ENCODE results near the gene RRP36. TPM values are rescaled to one million over a fixed set of nuclear protein-coding genes. Genes with fewer than 3 reads are reported as not detected.

The RRP36 gene
- polyA plus RNA-seq, 1 of the 3 experiments (the other 2 are of a cell fraction) = 60.5 TPM

GRCh38 chr6:43076464-43077332, 55.3 kb downstream of the RRP36 start:
- Histone ChIP-seq H3K9me3 (no peaks in the 10 kb centered on the region), H3K36me3 (replicated peaks in 1 of 2; ENCODE audit: control insufficient read depth in 1 of 2, insufficient read depth in 2 of 2, low read length in 1 of 2) (peaks cover 0 to 9% of the 10 kb centered on the region in 2 experiments), H2AFZ (ENCODE audit: low read depth) (peak overlapping the region; percentile 76), H3K4me2 (peak overlapping the region; percentile 93), H3K9ac (peak overlapping the region; percentile 96), H3K4me1 (ENCODE audit: control insufficient read depth in 1 of 2, insufficient read depth in 2 of 2, low read depth in 1 of 2, low read length in 1 of 2) (peaks cover 14 to 23% of the 10 kb centered on the region in 2 experiments; a peak in 2 of 4 replicates), H3K9me2 (no peaks in the 10 kb centered on the region), H3F3A (replicated peaks; ENCODE audit: insufficient read depth) (no peaks in the 10 kb centered on the region), H3K27ac (ENCODE audit: low read depth in 2 of 2, low read length in 1 of 2) (peak overlapping the region; percentile 71 to 86), H3K27me3 (ENCODE audit: insufficient read depth) (no peaks in the 10 kb centered on the region), H3K79me2 (ENCODE audit: insufficient read depth) (peaks cover 54% of the 10 kb centered on the region), H3K4me3 (ENCODE audit: low read depth in 2 of 2, low read length in 1 of 2) (peak overlapping the region; percentile 81 to 90), H4K20me1 (ENCODE audit: insufficient read depth) (peaks cover 24% of the 10 kb centered on the region; the same call in 1 of the 2 replicates)
- peak; percentile 80 for DNase-seq
- CTCF ChIA-PET = interaction anchor here (0.6 to 4.4 kb wide), 13 partner anchors 13 to 430 kb away, joined by 3 to 29 read pairs (median 5); partner anchors contain the start of genes KLC4, MRPL2 and TTBK1
- WGBS (ENCODE audit: low lambda C conversion rate) = 9% methylated on average over 31 of the region's 72 CpGs
- POLR2A ChIA-PET = interaction anchor here (0.8 to 2.6 kb wide), 12 partner anchors 10 to 147 kb away, joined by 3 to 21 read pairs (median 5); partner anchors contain the start of genes CNPY3, CUL7, KLC4 and MRPL2
- no peak for TF ChIP-seq NRF1 (IDR thresholded peaks at IDR 0.05; ENCODE audit: low read depth, low read length)
- TF ChIP-seq JUND (IDR thresholded peaks at IDR 0.05) = peak; percentile 29; the same call in 1 of the 2 replicates
- no peak for TF ChIP-seq EP300 (IDR thresholded peaks at IDR 0.05; ENCODE audit: borderline replicate concordance in 1 of 2, low read depth in 1 of 2, low read length in 1 of 2)
- no peak for TF ChIP-seq SMC3 (IDR thresholded peaks at IDR 0.05; ENCODE audit: low read depth, low read length)
- no peak for TF ChIP-seq FOXJ3 (CRISPR knock-in tag; IDR thresholded peaks at IDR 0.05)
- peak; percentile 61; the same call in 1 of the 2 replicates for TF ChIP-seq TAF1 (IDR thresholded peaks at IDR 0.05; ENCODE audit: borderline replicate concordance, low read depth, low read length)
- TF ChIP-seq, protein P1, sequence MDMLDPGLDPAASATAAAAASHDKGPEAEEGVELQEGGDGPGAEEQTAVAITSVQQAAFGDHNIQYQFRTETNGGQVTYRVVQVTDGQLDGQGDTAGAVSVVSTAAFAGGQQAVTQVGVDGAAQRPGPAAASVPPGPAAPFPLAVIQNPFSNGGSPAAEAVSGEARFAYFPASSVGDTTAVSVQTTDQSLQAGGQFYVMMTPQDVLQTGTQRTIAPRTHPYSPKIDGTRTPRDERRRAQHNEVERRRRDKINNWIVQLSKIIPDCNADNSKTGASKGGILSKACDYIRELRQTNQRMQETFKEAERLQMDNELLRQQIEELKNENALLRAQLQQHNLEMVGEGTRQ (IDR thresholded peaks at IDR 0.05; ENCODE audit: borderline replicate concordance, low read depth, low read length) = no peak
- peak; percentile 4; the same call in 1 of the 2 replicates for TF ChIP-seq FOSL2 (IDR thresholded peaks at IDR 0.05; ENCODE audit: borderline replicate concordance, low read depth)
- TF ChIP-seq RFX5 (IDR thresholded peaks at IDR 0.05; ENCODE audit: low read length) = no peak
- TF ChIP-seq POLR2AphosphoS5 (IDR thresholded peaks at IDR 0.05; ENCODE audit: low read depth, low read length) = no peak; the same call in 1 of the 2 replicates
- TF ChIP-seq MXI1 (IDR thresholded peaks at IDR 0.05; ENCODE audit: low read depth, low read length) = peak; percentile 60; the same call in 1 of the 2 replicates
- no peak for TF ChIP-seq IRF3 (IDR thresholded peaks at IDR 0.05; ENCODE audit: low read depth, low read length)
- no peak for TF ChIP-seq RCOR1 (IDR thresholded peaks at IDR 0.05; ENCODE audit: low read length)
- no peak for TF ChIP-seq EZH2phosphoT487 (IDR thresholded peaks at IDR 0.05; ENCODE audit: borderline replicate concordance, low read depth)
- no peak for TF ChIP-seq GABPA (IDR thresholded peaks at IDR 0.05; ENCODE audit: low read depth)
- no peak for TF ChIP-seq MEF2A (IDR thresholded peaks at IDR 0.05; ENCODE audit: borderline replicate concordance, low read depth)
- TF ChIP-seq, protein P2, sequence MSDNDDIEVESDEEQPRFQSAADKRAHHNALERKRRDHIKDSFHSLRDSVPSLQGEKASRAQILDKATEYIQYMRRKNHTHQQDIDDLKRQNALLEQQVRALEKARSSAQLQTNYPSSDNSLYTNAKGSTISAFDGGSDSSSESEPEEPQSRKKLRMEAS (IDR thresholded peaks at IDR 0.05; ENCODE audit: low read depth) = no peak
- TF ChIP-seq GATA2 (CRISPR knock-in tag; IDR thresholded peaks at IDR 0.05) = no peak
- no peak for TF ChIP-seq USF1 (IDR thresholded peaks at IDR 0.05; ENCODE audit: borderline replicate concordance, low read depth)
- TF ChIP-seq RXRA (IDR thresholded peaks at IDR 0.05; ENCODE audit: borderline replicate concordance, low read depth) = no peak
- no peak for TF ChIP-seq RAD21 (IDR thresholded peaks at IDR 0.05; ENCODE audit: low read length)
- 0 out of 2 replicates have a peak, but pooled peaks have one; percentile 9 for TF ChIP-seq ZBTB33 (IDR thresholded peaks at IDR 0.05; ENCODE audit: borderline replicate concordance, low read depth)
- TF ChIP-seq CTCF (IDR thresholded peaks at IDR 0.05) = no peak
- TF ChIP-seq YY1 (IDR thresholded peaks at IDR 0.05; ENCODE audit: low read depth) = no peak
- peak; percentile 43; the same call in 1 of the 2 replicates for TF ChIP-seq SIN3A (IDR thresholded peaks at IDR 0.05; ENCODE audit: borderline replicate concordance, low read depth, low read length)

Data from SK-N-SH (cell line).